HG02642 (cell line): Measurements from ENCODE around the gene LRRC52.

Experiments used
- ATAC-seq: cut with Tn5 transposase; IDR thresholded peaks from one replicate; pipeline ENCODE4 v1.9.1; 2021; ENCODE audit warnings: mild to moderate bottlenecking; ENCODE audit not compliant: unreplicated experiment, poor library complexity

The LRRC52 gene

GRCh38 chr1:165543532-165544438, at the start of gene LRRC52:
LRRC52 (plus strand) TSS chr1:165544000; CDS start chr1:165544297, 297 bp downstream.
- no peak for ATAC-seq

- ATAC-seq = no peak
Measured at GRCh38 chr1:165494949-165495857, 48.6 kb upstream of the LRRC52 start.

- ATAC-seq = no peak
Measured at GRCh38 chr1:165495858-165496205, 48.0 kb upstream of the LRRC52 start.

GRCh38 chr1:165496501-165496900, 47.3 kb upstream of the LRRC52 start:
- ATAC-seq = no peak

GRCh38 chr1:165497069-165498013, 46.5 kb upstream of the LRRC52 start:
- ATAC-seq = no peak

- no peak for ATAC-seq
Measured at GRCh38 chr1:165501330-165501969, 42.4 kb upstream of the LRRC52 start.

GRCh38 chr1:165501970-165502348, 41.8 kb upstream of the LRRC52 start:
- no peak for ATAC-seq

GRCh38 chr1:165507570-165507969, 36.2 kb upstream of the LRRC52 start:
- no peak for ATAC-seq

GRCh38 chr1:165508291-165508690, 35.5 kb upstream of the LRRC52 start:
- no peak for ATAC-seq

- no peak for ATAC-seq
Measured at GRCh38 chr1:165512816-165513215, 31.0 kb upstream of the LRRC52 start.

- no peak for ATAC-seq
Measured at GRCh38 chr1:165516469-165516868, 27.3 kb upstream of the LRRC52 start.

- no peak for ATAC-seq
Measured at GRCh38 chr1:165520646-165521045, 23.2 kb upstream of the LRRC52 start.

- ATAC-seq = no peak
Measured at GRCh38 chr1:165524639-165525285, 19.0 kb upstream of the LRRC52 start.

GRCh38 chr1:165525708-165526107, 18.1 kb upstream of the LRRC52 start:
- no peak for ATAC-seq

GRCh38 chr1:165527251-165528007, 16.4 kb upstream of the LRRC52 start:
- no peak for ATAC-seq

- ATAC-seq = no peak
Measured at GRCh38 chr1:165531021-165531420, 12.8 kb upstream of the LRRC52 start.

GRCh38 chr1:165532053-165532452, 11.7 kb upstream of the LRRC52 start:
- no peak for ATAC-seq

GRCh38 chr1:165533254-165533653, 10.5 kb upstream of the LRRC52 start:
- no peak for ATAC-seq
